RPMI7951 (cell line): ENCODE measurements around the gene FAM180B. TPM values are rescaled to one million over a fixed set of nuclear protein-coding genes. Genes with fewer than 3 reads are reported as not detected.
"Not testable (repeated sequence)": the region's sequence is repeated elsewhere in the genome, so short reads cannot be mapped to it uniquely, and the experiment has no call there.

Experiments
- DNase-seq: peaks from one replicate; pipeline ENCODE4 v3.0.0-alpha.2; 2012; ENCODE audit warnings: low read depth
- total RNA-seq: library from RNA; depleted of rRNA; stranded (reverse); fragments of >200 nt; shearing (Covaris generic); gene quantifications from 2 replicates; pipeline ENCODE4 v1.2.3, GENCODE V29; 2014; rRNA removed

Gene FAM180B
- total RNA-seq, 1 experiment from 2014 or later: not detected

- no peak for DNase-seq
Measured at GRCh38 chr11:47595029-47595428, 8.6 kb downstream of the FAM180B start.

DNA sequence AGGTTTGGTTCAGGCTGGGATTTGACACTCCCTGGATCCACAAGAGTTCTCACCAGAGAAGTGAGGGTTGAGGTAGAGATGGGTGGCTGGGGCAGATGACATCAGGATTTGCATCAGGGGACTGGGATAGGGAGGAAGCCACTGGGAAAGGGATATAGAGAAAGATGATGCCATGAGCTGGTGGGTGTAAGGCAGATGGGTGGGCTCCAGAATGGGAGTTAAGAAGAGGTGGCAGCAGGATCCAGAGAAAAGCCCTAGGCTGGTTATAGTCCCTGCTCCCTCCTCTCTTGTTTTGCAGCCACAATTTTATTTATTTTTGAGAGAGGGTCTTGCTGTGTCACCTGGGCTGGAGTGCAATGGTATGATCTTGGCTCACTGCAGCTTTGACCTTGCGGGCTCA lies 9.5 kb downstream of the FAM180B start:
- no peak for DNase-seq

- DNase-seq: no peak
Measured at GRCh38 chr11:47599902-47600301, 13.4 kb downstream of the FAM180B start.

DNA sequence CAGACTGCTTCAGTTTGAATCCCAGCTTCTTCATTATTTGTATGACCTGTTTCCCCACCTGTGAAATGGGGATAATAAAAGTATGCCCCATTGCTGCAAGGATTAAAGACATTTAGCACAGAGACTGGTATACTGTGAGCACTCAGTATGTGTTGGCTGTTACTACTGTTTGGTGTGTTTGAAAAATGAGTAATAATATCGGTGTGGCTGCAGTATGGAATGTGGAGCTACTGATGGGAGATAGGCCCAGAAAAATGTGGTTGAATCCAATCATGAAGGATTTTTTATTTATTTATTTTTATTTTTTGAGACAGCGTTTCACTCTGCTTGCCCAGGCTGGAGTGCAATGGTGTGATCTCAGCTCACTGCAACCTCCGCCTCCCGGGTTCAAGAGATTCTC lies 16.8 kb downstream of the FAM180B start:
- no peak for DNase-seq

DNA sequence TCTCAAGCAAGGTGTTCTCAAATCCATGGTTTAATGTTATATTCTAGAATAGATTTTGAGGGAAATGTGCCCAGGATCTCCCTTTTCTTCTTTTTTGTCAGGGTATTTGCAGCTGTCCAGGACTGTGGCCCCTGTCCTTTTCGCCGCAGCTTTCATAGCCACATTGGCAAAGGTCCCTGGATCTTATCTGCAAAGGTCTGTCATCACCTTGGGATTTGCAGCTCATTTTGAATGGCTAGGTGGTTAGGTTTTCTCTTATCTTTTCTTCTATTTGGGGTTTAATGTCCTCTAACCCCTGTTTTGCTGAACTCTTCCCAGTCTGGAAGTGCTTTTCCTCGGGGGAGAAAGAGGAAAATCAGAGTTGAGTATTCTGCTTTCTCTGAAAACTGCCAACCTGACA lies 19.4 kb downstream of the FAM180B start:
- DNase-seq: no peak

DNA sequence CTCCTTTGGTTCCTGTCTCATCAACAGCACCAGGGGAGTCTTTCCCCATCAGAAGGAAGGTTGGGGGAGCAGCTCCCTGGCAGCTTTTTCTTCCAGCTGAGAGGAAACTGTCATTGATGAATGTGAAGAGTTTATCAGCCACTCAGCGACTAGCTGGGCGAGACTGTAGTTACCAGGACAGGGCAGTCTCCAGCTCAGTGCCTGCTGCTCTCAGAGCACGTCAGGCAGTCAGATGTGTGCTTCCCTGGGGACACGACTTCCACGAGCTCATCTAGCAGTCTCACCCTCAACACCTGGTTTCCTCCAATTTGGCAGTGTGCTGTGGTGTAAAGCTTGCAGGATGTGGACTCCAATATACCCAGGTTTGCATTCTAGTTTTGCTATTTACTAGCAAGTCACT lies 20.3 kb downstream of the FAM180B start:
- DNase-seq: no peak

- peak; percentile 85 for DNase-seq
Measured at GRCh38 chr11:47607380-47607779, 20.9 kb downstream of the FAM180B start.

- DNase-seq: no peak
Measured at GRCh38 chr11:47609675-47610074, 23.2 kb downstream of the FAM180B start.

GRCh38 chr11:47611348-47611794 lies 24.9 kb downstream of the FAM180B start:
- no peak for DNase-seq

GRCh38 chr11:47615249-47615648 lies 28.8 kb downstream of the FAM180B start:
- DNase-seq: no peak

GRCh38 chr11:47616726-47617416 lies 30.4 kb downstream of the FAM180B start:
- DNase-seq: peak; percentile 52

DNA sequence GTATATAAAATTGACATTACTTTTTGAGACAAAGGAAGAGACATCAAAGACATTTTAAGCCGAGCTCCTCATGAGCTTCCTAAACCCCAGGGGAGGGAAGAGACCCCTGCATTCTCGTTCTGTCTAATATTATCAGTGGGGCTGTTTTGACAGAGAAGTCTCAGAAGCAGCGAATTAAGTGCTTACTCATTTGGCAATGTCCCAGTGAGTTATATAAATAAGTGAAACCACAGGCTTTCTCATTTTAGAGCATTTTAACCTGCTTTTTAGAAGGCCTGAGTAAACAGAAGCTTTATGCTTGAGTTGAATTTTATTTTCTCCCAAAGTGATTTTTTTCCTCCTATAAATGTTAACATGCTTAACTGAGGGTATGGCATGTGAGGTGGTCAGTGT lies 30.9 kb downstream of the FAM180B start:
- peak; percentile 59 for DNase-seq

GRCh38 chr11:47620836-47621378 lies 34.4 kb downstream of the FAM180B start:
- no peak for DNase-seq

GRCh38 chr11:47626234-47626633 lies 39.8 kb downstream of the FAM180B start:
- DNase-seq: no peak

DNA sequence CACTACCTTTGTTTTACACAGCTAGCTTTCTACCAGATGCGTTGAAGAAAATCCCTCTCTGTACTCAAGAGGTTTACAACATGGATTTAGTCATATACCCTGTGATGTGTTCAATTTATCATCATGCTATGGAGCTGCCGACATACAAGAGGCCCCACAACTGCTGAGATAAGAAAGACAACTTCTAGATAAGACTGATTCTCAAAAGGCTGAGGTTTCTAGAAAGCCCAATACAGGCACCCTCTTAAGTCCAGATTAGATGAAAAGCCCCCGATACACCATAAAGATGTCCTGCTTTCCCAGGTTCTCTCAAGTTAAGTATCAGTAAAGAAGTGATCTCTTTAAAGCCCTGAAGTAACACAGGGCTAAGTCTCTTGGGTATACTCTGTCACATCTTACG lies 41.5 kb downstream of the FAM180B start:
- DNase-seq: no peak

GRCh38 chr11:47631473-47631872 lies 45.0 kb downstream of the FAM180B start:
- no peak for DNase-seq

DNA sequence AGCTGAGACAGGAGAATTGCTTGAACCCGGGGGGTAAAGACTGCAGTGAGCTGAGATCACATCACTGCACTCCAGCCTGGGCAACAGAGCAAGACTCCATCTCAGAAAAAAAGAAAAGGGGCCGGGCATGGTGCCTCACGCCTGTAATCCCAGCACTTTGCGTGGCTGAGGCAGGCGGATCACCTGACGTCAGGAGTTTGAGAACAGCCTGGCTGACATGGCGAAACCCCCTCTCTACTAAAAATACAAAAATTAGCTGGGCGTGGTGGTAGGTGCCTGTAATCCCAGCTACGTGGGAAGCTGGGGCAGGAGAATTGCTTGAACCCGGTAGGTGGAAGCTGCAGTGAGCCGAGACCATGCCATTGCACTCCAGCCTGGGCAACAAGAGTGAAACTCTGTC lies 49.9 kb downstream of the FAM180B start:
- DNase-seq: not testable (repeated sequence)

Other genes with a start within 250 kb of the FAM180B start
- gene MYBPC3, start 234.0 kb upstream of the FAM180B start, total RNA-seq: not detected in 2 replicates
- not detected in 2 replicates for gene SPI1, start 208.1 kb upstream of the FAM180B start, total RNA-seq
- gene SLC39A13, start 178.1 kb upstream of the FAM180B start, total RNA-seq: 39.2 and 55.2 TPM in 2 replicates
- gene PSMC3, start 160.2 kb upstream of the FAM180B start, total RNA-seq: 179 and 223 TPM in 2 replicates
- not detected in 2 replicates for gene RAPSN, start 137.5 kb upstream of the FAM180B start, total RNA-seq
- 45.6 and 52.5 TPM in 2 replicates for gene CELF1, start 33.5 kb upstream of the FAM180B start, total RNA-seq
- 86.9 and 103 TPM in 2 replicates for gene PTPMT1, start 21.1 kb upstream of the FAM180B start, total RNA-seq
- gene KBTBD4, start 7.7 kb upstream of the FAM180B start, total RNA-seq: 19.9 and 20.3 TPM in 2 replicates
- 78.8 and 95.5 TPM in 2 replicates for gene NDUFS3, start 7.6 kb upstream of the FAM180B start, total RNA-seq
- gene C1QTNF4, start 7.7 kb downstream of the FAM180B start, total RNA-seq: not detected in 2 replicates
- 135 and 158 TPM in 2 replicates for gene MTCH2, start 55.9 kb downstream of the FAM180B start, total RNA-seq
- 0.29 and 0.48 TPM in 2 replicates for gene AGBL2, start 128.7 kb downstream of the FAM180B start, total RNA-seq
- gene FNBP4, start 180.7 kb downstream of the FAM180B start, total RNA-seq: 24.0 and 27.0 TPM in 2 replicates